OCI-LY7 (cell line): ENCODE data around the gene CTBP1. TPM values are rescaled to one million over a fixed set of nuclear protein-coding genes. Genes with fewer than 3 reads are reported as not detected.
"Not testable (repeated sequence)": the region's sequence is repeated elsewhere in the genome, so short reads cannot be mapped to it uniquely, and the experiment has no call there.

ENCODE experiments used
- BruUV-seq: library from RNA; stranded (reverse); fragments of 400-500 nt; replicated peaks from 2 replicates; lab custom pipeline; 2021; lab: Mats Ljungman, UMichigan
- CTCF ChIA-PET: fragments of 300-600 bp; sonication (Branson Sonifier 250); formaldehyde crosslinking; loops from one replicate; lab custom pipeline; 2022; ENCODE audit warnings: antibody characterized with exemption; ENCODE audit not compliant: unreplicated experiment; lab: Charles Lee
- POLR2A ChIA-PET: fragments of 300-600 bp; sonication (Branson Sonifier 250); formaldehyde crosslinking; loops from one replicate; lab custom pipeline; 2022; ENCODE audit warnings: antibody characterized with exemption; lab: Charles Lee
- DNase-seq: peaks from one replicate; pipeline ENCODE4 v3.0.0-alpha.2; 2015; ENCODE audit warnings: low spot score
- H2AFZ ChIP-seq: fragments of 200-600 bp; sonication (generic), shearing (Covaris generic); 2 replicates; pipeline ENCODE4 v1.6.1; 2014; ENCODE audit warnings: mild to moderate bottlenecking, antibody characterized with exemption, low read length, moderate library complexity
- H3K27ac ChIP-seq: fragments of 200-600 bp; sonication (generic); 2 replicates; pipeline ENCODE4 v1.5.1; 2014; ENCODE audit warnings: mixed run types, low read depth, mild to moderate bottlenecking, moderate library complexity, low read length, inconsistent platforms; ENCODE audit not compliant: poor library complexity, severe bottlenecking
- H3K36me3 ChIP-seq: fragments of 200-600 bp; sonication (generic); 2 replicates; pipeline ENCODE4 v1.6.1; 2014; ENCODE audit warnings: mild to moderate bottlenecking, antibody characterized with exemption, low read length, moderate library complexity, mixed read lengths; ENCODE audit not compliant: insufficient read depth
- H3K4me1 ChIP-seq: fragments of 200-600 bp; sonication (generic); 2 replicates; pipeline ENCODE4 v1.5.1; 2014; ENCODE audit warnings: mild to moderate bottlenecking, low read length; ENCODE audit not compliant: insufficient read depth, poor library complexity, severe bottlenecking
- H3K4me2 ChIP-seq: fragments of 200-600 bp; sonication (generic); 2 replicates; pipeline ENCODE4 v1.6.1; 2014; ENCODE audit warnings: mild to moderate bottlenecking, low read length
- H3K4me3 ChIP-seq: fragments of 200-600 bp; sonication (generic); 2 replicates; pipeline ENCODE4 v1.5.1; 2014; ENCODE audit warnings: mild to moderate bottlenecking, low read depth, low read length; ENCODE audit not compliant: poor library complexity, severe bottlenecking
- H3K79me2 ChIP-seq: fragments of 200-600 bp; sonication (generic); 2 replicates; pipeline ENCODE4 v1.6.1; 2016; ENCODE audit warnings: low read depth, mild to moderate bottlenecking, low read length, moderate library complexity, mixed read lengths; ENCODE audit not compliant: insufficient read depth
- H3K9me2 ChIP-seq: fragments of 200-600 bp; sonication (generic); 2 replicates; pipeline ENCODE4 v1.6.1; 2016; ENCODE audit warnings: mild to moderate bottlenecking, low read length, mixed read lengths; ENCODE audit not compliant: insufficient read depth
- H3K9me3 ChIP-seq: fragments of 200-600 bp; sonication (generic); 2 replicates; pipeline ENCODE4 v1.6.1; 2014; ENCODE audit warnings: mild to moderate bottlenecking, mixed run types, low read length, mixed read lengths
- H4K20me1 ChIP-seq: fragments of 200-600 bp; sonication (generic); 2 replicates; pipeline ENCODE4 v1.6.1; 2014; ENCODE audit warnings: mild to moderate bottlenecking, antibody characterized with exemption, low read length, moderate library complexity, mixed read lengths; ENCODE audit not compliant: insufficient read depth
- CTCF ChIP-seq: fragments of 200-600 bp; sonication (generic); conservative IDR thresholded peaks from 2 replicates; pipeline ENCODE4 v1.5.1; 2014; ENCODE audit warnings: mild to moderate bottlenecking, antibody characterized with exemption, low read length, moderate library complexity, mixed read lengths
- EZH2phosphoT487 ChIP-seq: fragments of 200-600 bp; sonication (generic); IDR thresholded peaks from 2 replicates; pipeline ENCODE4 v1.6.1; 2018; ENCODE audit warnings: low read depth, borderline replicate concordance, mild to moderate bottlenecking, mixed run types, antibody characterized with exemption, low read length, moderate library complexity, mixed read lengths
- intact Hi-C: fragments of 100-400 bp; cut with micrococcal nuclease; formaldehyde crosslinking; loops from one replicate; pipeline ENCODE4 v1.10.0; 2022; ENCODE audit not compliant: unreplicated experiment
- total RNA-seq, 2 experiments: library from RNA; depleted of rRNA in 1 of 2; stranded (reverse); fragments of >200 nt in 1 of 2; shearing (Covaris generic) in 1 of 2; gene quantifications; 2 replicates each; pipeline ENCODE4 v1.2.3, GENCODE V29; 2014 to 2022

The CTBP1 gene
- total RNA-seq, 2 experiments from 2014 or later = 238 to 311 TPM

- H3K4me2 ChIP-seq, H2AFZ ChIP-seq, intact Hi-C loops, H4K20me1 ChIP-seq, H3K4me1 ChIP-seq, H3K4me3 ChIP-seq, DNase-seq, H3K27ac ChIP-seq, H3K9me3 ChIP-seq, CTCF ChIA-PET, BruUV-seq, H3K79me2 ChIP-seq, H3K9me2 ChIP-seq: not testable (repeated sequence)
- peaks cover 82% of the 10 kb centered on the region for H3K36me3 ChIP-seq
- POLR2A ChIA-PET = interaction anchor here (1.3 kb wide), 1 partner anchor 13 kb away, joined by 3 read pairs; no protein-coding TSS in a partner anchor
Observed at GRCh38 chr4:1236836-1237235, 12.1 kb downstream of the CTBP1 start.

GRCh38 chr4:1236103-1236641 lies 12.8 kb downstream of the CTBP1 start:
- Histone ChIP-seq H3K79me2 (no peaks in the 10 kb centered on the region), H3K9me2 (no peaks in the 10 kb centered on the region), H2AFZ (no peak overlapping the region), H4K20me1 (no peaks in the 10 kb centered on the region), H3K27ac (no peak overlapping the region), H3K4me2 (no peak overlapping the region), H3K9me3 (no peaks in the 10 kb centered on the region), H3K4me3 (no peak overlapping the region), H3K4me1 (no peaks in the 10 kb centered on the region), H3K36me3 (peaks cover 84% of the 10 kb centered on the region)
- POLR2A ChIA-PET = interaction anchor here (1.3 kb wide), 1 partner anchor 13 kb away, joined by 3 read pairs; no protein-coding TSS in a partner anchor
- DNase-seq = no peak
- intact Hi-C loops = no loop called here
- TF ChIP-seq EZH2phosphoT487 (no peak), CTCF (no peak)
- BruUV-seq = no TSS peak
- CTCF ChIA-PET = no interaction called here

GRCh38 chr4:1235381-1236102 lies 13.4 kb downstream of the CTBP1 start:
- no peaks in the 10 kb centered on the region for H4K20me1 ChIP-seq
- no peaks in the 10 kb centered on the region for H3K79me2 ChIP-seq
- no peaks in the 10 kb centered on the region for H3K4me1 ChIP-seq
- BruUV-seq = no TSS peak
- peaks cover 84% of the 10 kb centered on the region for H3K36me3 ChIP-seq
- no peak for DNase-seq
- ChIA-PET CTCF (no interaction called here), POLR2A (interaction anchor here (1.3 kb wide), 1 partner anchor 14 kb away, joined by 3 read pairs; no protein-coding TSS in a partner anchor)
- no peak overlapping the region for H3K27ac ChIP-seq
- no peak overlapping the region for H3K4me2 ChIP-seq
- intact Hi-C loops = no loop called here
- no peaks in the 10 kb centered on the region for H3K9me3 ChIP-seq
- no peak for TF ChIP-seq CTCF
- TF ChIP-seq EZH2phosphoT487 = no peak
- no peak overlapping the region for H3K4me3 ChIP-seq
- H3K9me2 ChIP-seq = no peaks in the 10 kb centered on the region
- H2AFZ ChIP-seq = no peak overlapping the region
